ENCODE results near the gene UBASH3A.

Gene UBASH3A

DNA sequence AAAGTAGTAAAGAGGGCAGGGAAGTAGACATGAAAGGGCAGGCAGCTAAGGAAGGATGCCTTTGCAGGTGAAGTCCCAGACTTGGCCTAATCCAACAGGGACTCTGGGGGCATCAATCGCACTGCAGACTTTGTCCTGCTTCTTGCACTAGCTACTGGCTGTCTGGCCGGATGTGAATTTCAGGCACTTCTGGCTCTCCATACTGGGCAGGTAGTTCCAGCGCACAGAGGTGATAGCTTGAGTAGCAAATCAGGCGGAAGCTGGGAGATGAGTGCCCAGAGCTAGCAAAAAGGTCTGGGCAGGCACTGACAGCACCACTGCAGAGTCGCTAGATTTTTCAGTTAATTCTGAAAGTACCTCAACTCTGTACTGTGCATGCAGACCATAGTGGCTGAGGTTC is 91.3 kb downstream of the UBASH3A start:
- no peak for DNase-seq

- no peak for DNase-seq
Observed at GRCh38 chr21:42495765-42496119, 92.0 kb downstream of the UBASH3A start.

- peak; percentile 99 for DNase-seq
Observed at GRCh38 chr21:42496120-42496838, 92.6 kb downstream of the UBASH3A start, which contains the start of gene RSPH1. RSPH1 (minus strand) TSS chr21:42496224; CDS start chr21:42496186, 38 bp downstream.

DNA sequence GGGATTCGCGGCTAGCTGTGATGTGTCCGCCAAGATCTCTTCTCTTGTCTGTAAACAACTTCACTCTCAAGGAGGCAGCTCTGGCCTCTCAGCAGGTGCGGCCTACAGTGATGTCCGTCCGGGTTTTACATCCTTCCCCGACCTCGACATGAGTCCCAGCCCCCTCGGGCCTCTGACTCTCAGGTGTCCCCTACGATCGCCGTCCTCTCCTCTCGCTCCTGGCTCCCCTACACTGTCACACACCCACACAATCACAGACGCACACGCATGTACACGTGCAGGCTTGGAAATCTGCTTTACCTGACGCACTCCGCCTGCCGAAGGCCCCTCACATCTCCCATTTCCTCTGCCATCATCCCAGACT is 93.1 kb downstream of the UBASH3A start:
- DNase-seq = no peak
